ENCODE data around the gene PLLP.

DNA sequence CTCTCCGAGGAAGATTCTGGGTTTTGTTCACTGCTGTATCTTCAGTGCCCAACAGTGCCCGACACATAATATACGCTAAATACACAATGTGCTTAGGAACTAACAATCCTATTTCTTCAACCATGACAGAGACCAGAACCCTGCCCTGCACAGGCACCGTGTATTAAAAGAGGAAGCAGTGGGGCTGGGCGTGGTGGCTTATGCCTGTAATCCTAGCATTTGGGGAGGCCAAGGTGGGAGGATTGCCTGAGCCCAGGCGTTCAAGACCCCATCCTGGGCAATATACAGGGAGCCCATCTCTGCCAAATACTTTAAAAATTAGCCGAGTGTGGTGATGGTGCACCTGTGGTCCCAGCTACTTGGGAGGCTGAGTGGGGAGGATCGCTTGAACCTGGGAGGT, 20.1 kb downstream of the PLLP start:
- TF ChIP-seq, protein P1, sequence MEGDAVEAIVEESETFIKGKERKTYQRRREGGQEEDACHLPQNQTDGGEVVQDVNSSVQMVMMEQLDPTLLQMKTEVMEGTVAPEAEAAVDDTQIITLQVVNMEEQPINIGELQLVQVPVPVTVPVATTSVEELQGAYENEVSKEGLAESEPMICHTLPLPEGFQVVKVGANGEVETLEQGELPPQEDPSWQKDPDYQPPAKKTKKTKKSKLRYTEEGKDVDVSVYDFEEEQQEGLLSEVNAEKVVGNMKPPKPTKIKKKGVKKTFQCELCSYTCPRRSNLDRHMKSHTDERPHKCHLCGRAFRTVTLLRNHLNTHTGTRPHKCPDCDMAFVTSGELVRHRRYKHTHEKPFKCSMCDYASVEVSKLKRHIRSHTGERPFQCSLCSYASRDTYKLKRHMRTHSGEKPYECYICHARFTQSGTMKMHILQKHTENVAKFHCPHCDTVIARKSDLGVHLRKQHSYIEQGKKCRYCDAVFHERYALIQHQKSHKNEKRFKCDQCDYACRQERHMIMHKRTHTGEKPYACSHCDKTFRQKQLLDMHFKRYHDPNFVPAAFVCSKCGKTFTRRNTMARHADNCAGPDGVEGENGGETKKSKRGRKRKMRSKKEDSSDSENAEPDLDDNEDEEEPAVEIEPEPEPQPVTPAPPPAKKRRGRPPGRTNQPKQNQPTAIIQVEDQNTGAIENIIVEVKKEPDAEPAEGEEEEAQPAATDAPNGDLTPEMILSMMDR (IDR thresholded peaks at IDR 0.05) = no peak
- TF ChIP-seq EP300 (IDR thresholded peaks at IDR 0.05) = no peak
- TF ChIP-seq POLR2A (IDR thresholded peaks at IDR 0.05; ENCODE audit: low read depth) = no peak

All from esophagus muscularis mucosa (tissue), 4 donors.